ENCODE data around the gene PHF12. TPM values are rescaled to one million over a fixed set of nuclear protein-coding genes. Genes with fewer than 3 reads are reported as not detected.

PHF12 gene
- total and polyA plus RNA-seq, 10 of the 15 experiments (the other 5 are each of a cell fraction or from before 2014, with no cell fraction given): 1.3 to 43.9 (median 19.2) TPM

DNA sequence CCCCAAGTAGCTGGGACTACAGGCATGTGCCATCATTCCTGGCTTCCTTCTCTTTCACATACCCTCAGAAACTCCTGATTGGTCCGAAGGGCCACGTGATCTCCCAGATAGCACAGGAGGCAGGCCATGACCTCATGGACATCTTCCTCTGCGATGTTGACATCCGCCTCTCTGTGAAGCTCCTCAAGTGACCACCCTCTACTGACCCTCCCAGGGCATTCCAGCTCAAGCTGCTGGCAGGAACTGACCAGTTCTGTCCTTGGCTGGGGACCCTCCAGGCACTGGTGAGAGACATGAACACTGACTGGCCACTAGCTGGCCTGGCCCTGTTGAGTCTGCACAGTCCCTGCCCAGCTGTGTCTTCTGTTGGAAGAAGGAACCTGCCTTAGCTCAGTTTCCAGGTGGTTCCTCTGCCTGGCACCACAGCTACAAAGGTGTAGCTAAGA lies 90.9 kb downstream of the PHF12 start:
- peaks cover 10 to 16% of the 10 kb centered on the region in 2 experiments; a peak in 3 of 4 replicates for H3K36me3 ChIP-seq (ENCODE audit: control insufficient read depth in 2 of 2, insufficient read depth in 2 of 2, low read length in 1 of 2)
- no peak overlapping the region for H3K4me2 ChIP-seq (ENCODE audit: control insufficient read depth, insufficient read depth)
- no peaks in the 10 kb centered on the region for H4K20me1 ChIP-seq (ENCODE audit: control insufficient read depth, insufficient read depth)
- RAD21 ChIA-PET (ENCODE audit: unreplicated experiment): interaction anchor here (1.3 kb wide), 1 partner anchor 18 kb away, joined by 3 read pairs; no protein-coding TSS in a partner anchor
- no peak overlapping the region for H3K9ac ChIP-seq (ENCODE audit: control insufficient read depth, insufficient read depth, low read length)
- no peaks in the 10 kb centered on the region for H3K27me3 ChIP-seq (replicated peaks in 1 of 2; ENCODE audit: control insufficient read depth in 2 of 2, insufficient read depth in 2 of 2, low read length in 1 of 2)
- FAIRE-seq (no peak), ATAC-seq (no peak), DNase-seq (ENCODE audit: low read depth, low spot score) (no peak)
- in situ Hi-C loops (cut with MboI): no loop called here
- H3K9me3 ChIP-seq (replicated peaks; ENCODE audit: control insufficient read depth, insufficient read depth, low read length): no peaks in the 10 kb centered on the region
- TF ChIP-seq ZNF622 (IDR thresholded peaks at IDR 0.05) (no peak), JUNB (IDR thresholded peaks at IDR 0.05) (no peak), HDGF (IDR thresholded peaks at IDR 0.05) (no peak), MTA3 (IDR thresholded peaks at IDR 0.05; ENCODE audit: borderline replicate concordance, low read length) (no peak), STAT1 (conservative IDR thresholded peaks at IDR 0.05) (no peak), SPI1 (IDR thresholded peaks at IDR 0.05; ENCODE audit: borderline replicate concordance, insufficient read depth, low read depth, low read length) (no peak), SUPT20H (IDR thresholded peaks at IDR 0.05; ENCODE audit: borderline replicate concordance, control insufficient read depth, low read depth, low read length) (no peak), POU2F2 (IDR thresholded peaks at IDR 0.05; ENCODE audit: borderline replicate concordance, low read depth, low read length) (no peak), MAX (IDR thresholded peaks at IDR 0.05; ENCODE audit: low read depth, low read length) (no peak), PAX5 (IDR thresholded peaks at IDR 0.05; ENCODE audit: borderline replicate concordance, low read depth, low read length) (no peak), BHLHE40 (IDR thresholded peaks at IDR 0.05; ENCODE audit: borderline replicate concordance in 1 of 2, low read depth in 2 of 2, low read length in 1 of 2) (no peak), ESRRA (IDR thresholded peaks at IDR 0.05; ENCODE audit: low read length) (no peak), GABPA (IDR thresholded peaks at IDR 0.05; ENCODE audit: low read depth) (no peak)
- TF ChIP-seq, protein P1, sequence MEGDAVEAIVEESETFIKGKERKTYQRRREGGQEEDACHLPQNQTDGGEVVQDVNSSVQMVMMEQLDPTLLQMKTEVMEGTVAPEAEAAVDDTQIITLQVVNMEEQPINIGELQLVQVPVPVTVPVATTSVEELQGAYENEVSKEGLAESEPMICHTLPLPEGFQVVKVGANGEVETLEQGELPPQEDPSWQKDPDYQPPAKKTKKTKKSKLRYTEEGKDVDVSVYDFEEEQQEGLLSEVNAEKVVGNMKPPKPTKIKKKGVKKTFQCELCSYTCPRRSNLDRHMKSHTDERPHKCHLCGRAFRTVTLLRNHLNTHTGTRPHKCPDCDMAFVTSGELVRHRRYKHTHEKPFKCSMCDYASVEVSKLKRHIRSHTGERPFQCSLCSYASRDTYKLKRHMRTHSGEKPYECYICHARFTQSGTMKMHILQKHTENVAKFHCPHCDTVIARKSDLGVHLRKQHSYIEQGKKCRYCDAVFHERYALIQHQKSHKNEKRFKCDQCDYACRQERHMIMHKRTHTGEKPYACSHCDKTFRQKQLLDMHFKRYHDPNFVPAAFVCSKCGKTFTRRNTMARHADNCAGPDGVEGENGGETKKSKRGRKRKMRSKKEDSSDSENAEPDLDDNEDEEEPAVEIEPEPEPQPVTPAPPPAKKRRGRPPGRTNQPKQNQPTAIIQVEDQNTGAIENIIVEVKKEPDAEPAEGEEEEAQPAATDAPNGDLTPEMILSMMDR (IDR thresholded peaks at IDR 0.05 in 2 of 3, conservative IDR thresholded peaks at IDR 0.05 in 1 of 3; ENCODE audit: control insufficient read depth in 2 of 3, extremely low read depth in 1 of 3, insufficient read depth in 1 of 3, low read depth in 3 of 3, low read length in 3 of 3): no peak
- TF ChIP-seq, protein P2, sequence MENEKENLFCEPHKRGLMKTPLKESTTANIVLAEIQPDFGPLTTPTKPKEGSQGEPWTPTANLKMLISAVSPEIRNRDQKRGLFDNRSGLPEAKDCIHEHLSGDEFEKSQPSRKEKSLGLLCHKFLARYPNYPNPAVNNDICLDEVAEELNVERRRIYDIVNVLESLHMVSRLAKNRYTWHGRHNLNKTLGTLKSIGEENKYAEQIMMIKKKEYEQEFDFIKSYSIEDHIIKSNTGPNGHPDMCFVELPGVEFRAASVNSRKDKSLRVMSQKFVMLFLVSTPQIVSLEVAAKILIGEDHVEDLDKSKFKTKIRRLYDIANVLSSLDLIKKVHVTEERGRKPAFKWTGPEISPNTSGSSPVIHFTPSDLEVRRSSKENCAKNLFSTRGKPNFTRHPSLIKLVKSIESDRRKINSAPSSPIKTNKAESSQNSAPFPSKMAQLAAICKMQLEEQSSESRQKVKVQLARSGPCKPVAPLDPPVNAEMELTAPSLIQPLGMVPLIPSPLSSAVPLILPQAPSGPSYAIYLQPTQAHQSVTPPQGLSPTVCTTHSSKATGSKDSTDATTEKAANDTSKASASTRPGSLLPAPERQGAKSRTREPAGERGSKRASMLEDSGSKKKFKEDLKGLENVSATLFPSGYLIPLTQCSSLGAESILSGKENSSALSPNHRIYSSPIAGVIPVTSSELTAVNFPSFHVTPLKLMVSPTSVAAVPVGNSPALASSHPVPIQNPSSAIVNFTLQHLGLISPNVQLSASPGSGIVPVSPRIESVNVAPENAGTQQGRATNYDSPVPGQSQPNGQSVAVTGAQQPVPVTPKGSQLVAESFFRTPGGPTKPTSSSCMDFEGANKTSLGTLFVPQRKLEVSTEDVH (IDR thresholded peaks at IDR 0.05; ENCODE audit: low read depth, partially characterized antibody): no peak
- TF ChIP-seq, protein P3, sequence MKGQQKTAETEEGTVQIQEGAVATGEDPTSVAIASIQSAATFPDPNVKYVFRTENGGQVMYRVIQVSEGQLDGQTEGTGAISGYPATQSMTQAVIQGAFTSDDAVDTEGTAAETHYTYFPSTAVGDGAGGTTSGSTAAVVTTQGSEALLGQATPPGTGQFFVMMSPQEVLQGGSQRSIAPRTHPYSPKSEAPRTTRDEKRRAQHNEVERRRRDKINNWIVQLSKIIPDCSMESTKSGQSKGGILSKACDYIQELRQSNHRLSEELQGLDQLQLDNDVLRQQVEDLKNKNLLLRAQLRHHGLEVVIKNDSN (IDR thresholded peaks at IDR 0.05; ENCODE audit: borderline replicate concordance, extremely low read length, insufficient read depth, low read depth, low read length): no peak
- intact Hi-C loops (cut with micrococcal nuclease; ENCODE audit: unreplicated experiment): no loop called here
- SMC1A ChIA-PET (ENCODE audit: uncharacterized antibody, unreplicated experiment): no interaction called here
- CTCF ChIA-PET: interaction anchor here (1.1 to 1.5 kb wide), 2 partner anchors 11 to 97 kb away, joined by 3 to 4 read pairs; no protein-coding TSS in a partner anchor
- POLR2A ChIA-PET: no interaction called here
- BruUV-seq (replicated peaks): no TSS peak
- H3K4me3 ChIP-seq: no peak overlapping the region
- peaks cover 10% of the 10 kb centered on the region for H3K4me1 ChIP-seq (ENCODE audit: control insufficient read depth, insufficient read depth, low read length)
- no peak overlapping the region for H2AFZ ChIP-seq (ENCODE audit: control insufficient read depth, low read depth, low read length)
- 95% methylated on average over 4 of the region's 4 CpGs for WGBS (ENCODE audit: insufficient coverage, insufficient replicate concordance, low lambda C conversion rate, missing lambda C conversion rate)
- H3K79me2 ChIP-seq (ENCODE audit: control insufficient read depth, insufficient read depth, low read length): peaks cover 3% of the 10 kb centered on the region
- H3K27ac ChIP-seq (ENCODE audit: control insufficient read depth, insufficient read depth): no peak overlapping the region

All from GM12878 (cell line).